GM21390 (cell line): ENCODE data around the gene TSPAN9.

Experiments
- ATAC-seq: cut with Tn5 transposase; IDR thresholded peaks from one replicate; pipeline ENCODE4 v1.9.1; 2021; ENCODE audit not compliant: unreplicated experiment

Gene TSPAN9

GRCh38 chr12:3288690-3289089 is 211.5 kb downstream of the TSPAN9 start:
- no peak for ATAC-seq

GRCh38 chr12:3289702-3290101 is 212.5 kb downstream of the TSPAN9 start:
- no peak for ATAC-seq

- no peak for ATAC-seq
Observed at GRCh38 chr12:3291939-3292338, 214.8 kb downstream of the TSPAN9 start.

GRCh38 chr12:3292677-3293412 is 215.7 kb downstream of the TSPAN9 start:
- no peak for ATAC-seq

- no peak for ATAC-seq
Observed at GRCh38 chr12:3293446-3294161, 216.4 kb downstream of the TSPAN9 start.

GRCh38 chr12:3294481-3294911 is 217.3 kb downstream of the TSPAN9 start:
- no peak for ATAC-seq

GRCh38 chr12:3295225-3295624 is 218.0 kb downstream of the TSPAN9 start:
- ATAC-seq = no peak

- no peak for ATAC-seq
Observed at GRCh38 chr12:3295646-3296408, 218.6 kb downstream of the TSPAN9 start.

GRCh38 chr12:3296409-3296701 is 219.2 kb downstream of the TSPAN9 start:
- no peak for ATAC-seq

GRCh38 chr12:3298603-3299002 is 221.4 kb downstream of the TSPAN9 start:
- no peak for ATAC-seq

GRCh38 chr12:3299929-3300832 is 223.0 kb downstream of the TSPAN9 start:
- peak; percentile 68 for ATAC-seq

GRCh38 chr12:3300833-3301401 is 223.7 kb downstream of the TSPAN9 start:
- ATAC-seq = no peak

GRCh38 chr12:3302401-3303041 is 225.3 kb downstream of the TSPAN9 start:
- no peak for ATAC-seq

- ATAC-seq = no peak
Observed at GRCh38 chr12:3303410-3304136, 226.4 kb downstream of the TSPAN9 start.

- ATAC-seq = no peak
Observed at GRCh38 chr12:3304436-3305165, 227.4 kb downstream of the TSPAN9 start.

GRCh38 chr12:3305464-3305863 is 228.3 kb downstream of the TSPAN9 start:
- ATAC-seq = no peak

GRCh38 chr12:3305904-3306619 is 228.9 kb downstream of the TSPAN9 start:
- ATAC-seq = no peak

GRCh38 chr12:3307389-3307788 is 230.2 kb downstream of the TSPAN9 start:
- no peak for ATAC-seq
